ENCODE results near the gene PLEKHA1.

Gene PLEKHA1

GRCh38 chr10:122454071-122454470 is 79.6 kb downstream of the PLEKHA1 start:
- no peak for DNase-seq (ENCODE audit: low read depth, low spot score)
- no peak overlapping the region for H3K4me3 ChIP-seq (ENCODE audit: low read length)

GRCh38 chr10:122454603-122455080 is 80.1 kb downstream of the PLEKHA1 start, which contains the start of gene ARMS2:
Gene ARMS2, plus strand, starts transcription at chr10:122454653. Its CDS starts 75 bp downstream, at chr10:122454728.
- no peak within 1 kb of the TSS for H3K4me3 ChIP-seq (ENCODE audit: low read length)
- DNase-seq (ENCODE audit: low read depth, low spot score) = no peak

GRCh38 chr10:122455376-122456079 is 81.0 kb downstream of the PLEKHA1 start:
- H3K4me3 ChIP-seq (ENCODE audit: low read length) = no peak overlapping the region
- DNase-seq (ENCODE audit: low read depth, low spot score) = no peak

- DNase-seq (ENCODE audit: low read depth, low spot score) = no peak
- H3K4me3 ChIP-seq (ENCODE audit: low read length) = no peak overlapping the region
Observed at GRCh38 chr10:122457934-122458333, 83.4 kb downstream of the PLEKHA1 start.

- H3K4me3 ChIP-seq (ENCODE audit: low read length) = no peak overlapping the region
- DNase-seq (ENCODE audit: low read depth, low spot score) = no peak
Observed at GRCh38 chr10:122458693-122459092, 84.2 kb downstream of the PLEKHA1 start.

GRCh38 chr10:122459561-122460273 is 85.2 kb downstream of the PLEKHA1 start:
- H3K4me3 ChIP-seq (ENCODE audit: low read length) = no peak overlapping the region
- no peak for DNase-seq (ENCODE audit: low read depth, low spot score)

- H3K4me3 ChIP-seq (ENCODE audit: low read length) = no peak overlapping the region
- DNase-seq (ENCODE audit: low read depth, low spot score) = no peak
Observed at GRCh38 chr10:122460891-122461293, 86.4 kb downstream of the PLEKHA1 start.

GRCh38 chr10:122461367-122461728 is 86.8 kb downstream of the PLEKHA1 start, which contains the start of gene HTRA1:
Gene HTRA1, plus strand, starts transcription at chr10:122461553. Its CDS starts 100 bp downstream, at chr10:122461653.
- H3K4me3 ChIP-seq (ENCODE audit: low read length) = no peak within 1 kb of the TSS
- no peak for DNase-seq (ENCODE audit: low read depth, low spot score)

GRCh38 chr10:122461729-122462532 is 87.4 kb downstream of the PLEKHA1 start:
- DNase-seq (ENCODE audit: low read depth, low spot score) = no peak
- H3K4me3 ChIP-seq (ENCODE audit: low read length) = no peak overlapping the region

GRCh38 chr10:122462533-122463465 is 88.3 kb downstream of the PLEKHA1 start:
- H3K4me3 ChIP-seq (ENCODE audit: low read length) = no peak overlapping the region
- no peak for DNase-seq (ENCODE audit: low read depth, low spot score)

GRCh38 chr10:122463466-122464249 is 89.2 kb downstream of the PLEKHA1 start:
- DNase-seq (ENCODE audit: low read depth, low spot score) = no peak
- no peak overlapping the region for H3K4me3 ChIP-seq (ENCODE audit: low read length)

- H3K4me3 ChIP-seq (ENCODE audit: low read length) = no peak overlapping the region
- DNase-seq (ENCODE audit: low read depth, low spot score) = no peak
Observed at GRCh38 chr10:122464250-122464510, 89.7 kb downstream of the PLEKHA1 start.

- H3K4me3 ChIP-seq (ENCODE audit: low read length) = no peak overlapping the region
- no peak for DNase-seq (ENCODE audit: low read depth, low spot score)
Observed at GRCh38 chr10:122464586-122464985, 90.1 kb downstream of the PLEKHA1 start.

- DNase-seq (ENCODE audit: low read depth, low spot score) = no peak
- H3K4me3 ChIP-seq (ENCODE audit: low read length) = no peak overlapping the region
Observed at GRCh38 chr10:122465401-122466040, 91.0 kb downstream of the PLEKHA1 start.

GRCh38 chr10:122466951-122467381 is 92.5 kb downstream of the PLEKHA1 start:
- no peak for DNase-seq (ENCODE audit: low read depth, low spot score)
- H3K4me3 ChIP-seq (ENCODE audit: low read length) = no peak overlapping the region

- no peak overlapping the region for H3K4me3 ChIP-seq (ENCODE audit: low read length)
- no peak for DNase-seq (ENCODE audit: low read depth, low spot score)
Observed at GRCh38 chr10:122467701-122468100, 93.2 kb downstream of the PLEKHA1 start.

- H3K4me3 ChIP-seq (ENCODE audit: low read length) = no peak overlapping the region
- no peak for DNase-seq (ENCODE audit: low read depth, low spot score)
Observed at GRCh38 chr10:122468307-122468925, 93.9 kb downstream of the PLEKHA1 start.
